Hepatocyte (in vitro differentiated cells): ENCODE measurements around the gene SPATS2.

Source experiments
- CTCF ChIP-seq: fragments of 200-600 bp; sonication (generic); IDR thresholded peaks from 2 replicates; pipeline ENCODE4 v1.5.1; 2016; ENCODE audit warnings: antibody characterized with exemption, mild to moderate bottlenecking; ENCODE audit not compliant: poor library complexity
- EZH2 ChIP-seq: fragments of 200-600 bp; sonication (generic); IDR thresholded peaks from 2 replicates; pipeline ENCODE4 v1.6.1; 2016; ENCODE audit warnings: antibody characterized with exemption, mild to moderate bottlenecking, borderline replicate concordance

- TF ChIP-seq CTCF (no peak), EZH2 (no peak)
Measured at GRCh38 chr12:49555631-49556390, 188.5 kb downstream of the SPATS2 start.
